ENCODE results near the gene DCST1.

DNA sequence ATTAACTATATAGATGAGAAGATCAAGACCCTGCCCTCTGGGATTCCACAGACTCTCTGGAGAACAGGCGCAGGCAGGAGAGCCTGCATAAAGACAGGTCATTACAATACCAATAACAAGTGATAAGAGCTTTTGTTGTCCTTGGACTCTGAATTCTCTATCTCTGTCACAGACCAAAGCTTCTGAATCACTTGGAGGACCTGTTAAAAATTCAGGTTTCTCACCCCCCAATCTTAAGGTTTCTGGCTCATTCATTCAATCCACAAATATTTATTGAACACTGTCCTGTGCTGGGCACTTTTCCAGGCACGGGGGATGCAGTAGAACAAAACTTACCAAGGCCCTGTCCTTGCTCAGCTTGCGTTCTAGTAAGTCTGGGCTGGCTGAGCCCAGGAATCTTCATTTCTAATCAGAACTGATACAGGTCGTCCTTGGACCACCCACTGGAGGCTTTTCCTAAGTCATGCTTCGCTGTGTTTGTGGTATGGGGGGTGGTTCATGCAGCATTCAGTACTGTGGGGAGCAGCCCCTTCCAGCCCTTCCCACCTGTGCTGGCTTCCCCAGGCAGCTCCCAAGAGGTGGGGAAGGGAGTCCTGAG lies 31.3 kb downstream of the DCST1 start:
- TF ChIP-seq CHD1 (IDR thresholded peaks at IDR 0.05; ENCODE audit: low read depth, low read length) (no peak), POLR2A (IDR thresholded peaks at IDR 0.05; ENCODE audit: low read depth, low read length) (no peak), MAFK (IDR thresholded peaks at IDR 0.05; ENCODE audit: low read depth, low read length) (no peak), RAD21 (IDR thresholded peaks at IDR 0.05; ENCODE audit: low read length) (no peak), FOS (IDR thresholded peaks at IDR 0.05; ENCODE audit: low read depth, low read length) (no peak), MXI1 (IDR thresholded peaks at IDR 0.05; ENCODE audit: borderline replicate concordance, low read depth, low read length) (no peak)
- TF ChIP-seq, protein P1, sequence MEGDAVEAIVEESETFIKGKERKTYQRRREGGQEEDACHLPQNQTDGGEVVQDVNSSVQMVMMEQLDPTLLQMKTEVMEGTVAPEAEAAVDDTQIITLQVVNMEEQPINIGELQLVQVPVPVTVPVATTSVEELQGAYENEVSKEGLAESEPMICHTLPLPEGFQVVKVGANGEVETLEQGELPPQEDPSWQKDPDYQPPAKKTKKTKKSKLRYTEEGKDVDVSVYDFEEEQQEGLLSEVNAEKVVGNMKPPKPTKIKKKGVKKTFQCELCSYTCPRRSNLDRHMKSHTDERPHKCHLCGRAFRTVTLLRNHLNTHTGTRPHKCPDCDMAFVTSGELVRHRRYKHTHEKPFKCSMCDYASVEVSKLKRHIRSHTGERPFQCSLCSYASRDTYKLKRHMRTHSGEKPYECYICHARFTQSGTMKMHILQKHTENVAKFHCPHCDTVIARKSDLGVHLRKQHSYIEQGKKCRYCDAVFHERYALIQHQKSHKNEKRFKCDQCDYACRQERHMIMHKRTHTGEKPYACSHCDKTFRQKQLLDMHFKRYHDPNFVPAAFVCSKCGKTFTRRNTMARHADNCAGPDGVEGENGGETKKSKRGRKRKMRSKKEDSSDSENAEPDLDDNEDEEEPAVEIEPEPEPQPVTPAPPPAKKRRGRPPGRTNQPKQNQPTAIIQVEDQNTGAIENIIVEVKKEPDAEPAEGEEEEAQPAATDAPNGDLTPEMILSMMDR (conservative IDR thresholded peaks at IDR 0.05; ENCODE audit: low read depth, low read length): no peak

Data from IMR-90 (cell line).